GM13977 (cell line): ENCODE measurements around the gene PATL2.
"Not testable (repeated sequence)": the region's sequence is repeated elsewhere in the genome, so short reads cannot be mapped to it uniquely, and the experiment has no call there.

Source experiments
- DNase-seq: peaks from one replicate; pipeline ENCODE4 v3.0.0; 2012; ENCODE audit warnings: low spot score
- in situ Hi-C: fragments of 300-500 bp; cut with MboI; formaldehyde crosslinking; loops from one replicate; pipeline ENCODE4 v1.12.0; 2022; ENCODE audit warnings: low sequenced_read_pairs, low pct_unique_long_range_greater_than_20kb, mixed read lengths, inconsistent platforms; ENCODE audit not compliant: unreplicated experiment
- TF ChIP-seq, protein P1 (sequence below): IDR thresholded peaks from 2 replicates; pipeline ENCODE4 v1.5.1; 2012; ENCODE audit warnings: mild to moderate bottlenecking, control low read depth; ENCODE audit not compliant: insufficient read depth; ENCODE audit errors: extremely low read depth, missing control alignments

PATL2 gene

GRCh38 chr15:44726136-44726535 is 15.0 kb upstream of the PATL2 start:
- TF ChIP-seq, protein P1, sequence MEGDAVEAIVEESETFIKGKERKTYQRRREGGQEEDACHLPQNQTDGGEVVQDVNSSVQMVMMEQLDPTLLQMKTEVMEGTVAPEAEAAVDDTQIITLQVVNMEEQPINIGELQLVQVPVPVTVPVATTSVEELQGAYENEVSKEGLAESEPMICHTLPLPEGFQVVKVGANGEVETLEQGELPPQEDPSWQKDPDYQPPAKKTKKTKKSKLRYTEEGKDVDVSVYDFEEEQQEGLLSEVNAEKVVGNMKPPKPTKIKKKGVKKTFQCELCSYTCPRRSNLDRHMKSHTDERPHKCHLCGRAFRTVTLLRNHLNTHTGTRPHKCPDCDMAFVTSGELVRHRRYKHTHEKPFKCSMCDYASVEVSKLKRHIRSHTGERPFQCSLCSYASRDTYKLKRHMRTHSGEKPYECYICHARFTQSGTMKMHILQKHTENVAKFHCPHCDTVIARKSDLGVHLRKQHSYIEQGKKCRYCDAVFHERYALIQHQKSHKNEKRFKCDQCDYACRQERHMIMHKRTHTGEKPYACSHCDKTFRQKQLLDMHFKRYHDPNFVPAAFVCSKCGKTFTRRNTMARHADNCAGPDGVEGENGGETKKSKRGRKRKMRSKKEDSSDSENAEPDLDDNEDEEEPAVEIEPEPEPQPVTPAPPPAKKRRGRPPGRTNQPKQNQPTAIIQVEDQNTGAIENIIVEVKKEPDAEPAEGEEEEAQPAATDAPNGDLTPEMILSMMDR: no peak
- no peak for DNase-seq
- in situ Hi-C loops: no loop called here

GRCh38 chr15:44722011-44722410 is 10.9 kb upstream of the PATL2 start:
- DNase-seq: no peak
- in situ Hi-C loops: no loop called here
- TF ChIP-seq, protein P1: no peak

GRCh38 chr15:44720460-44721176 is 9.5 kb upstream of the PATL2 start:
- in situ Hi-C loops: no loop called here
- TF ChIP-seq, protein P1: no peak
- DNase-seq: no peak

DNA sequence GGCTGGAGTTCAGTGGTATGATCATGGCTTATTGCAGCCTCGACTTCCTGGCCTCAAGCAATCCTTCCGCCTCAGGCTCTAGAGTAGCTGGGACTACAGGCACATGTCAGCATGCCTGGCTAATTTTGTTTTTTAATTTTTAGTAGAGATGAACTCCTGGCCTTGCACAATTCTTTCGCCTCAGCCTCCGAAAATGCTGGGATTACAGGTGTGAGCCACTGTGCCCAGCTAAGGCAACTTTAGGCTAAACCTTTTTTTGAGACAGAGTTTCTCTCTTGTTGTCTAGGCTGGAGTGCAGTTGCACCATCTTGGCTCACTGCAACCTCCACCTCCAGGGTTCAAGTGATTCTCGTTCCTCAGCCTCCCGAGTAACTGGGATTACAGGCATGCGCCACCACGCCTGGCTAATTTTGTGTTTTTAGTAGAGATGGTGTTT is 8.9 kb upstream of the PATL2 start:
- DNase-seq, in situ Hi-C loops: not testable (repeated sequence)

GRCh38 chr15:44719293-44719999 is 8.3 kb upstream of the PATL2 start:
- in situ Hi-C loops: no loop called here
- peak; percentile 46 for DNase-seq

GRCh38 chr15:44718927-44719292 is 7.8 kb upstream of the PATL2 start:
- TF ChIP-seq, protein P1: no peak
- in situ Hi-C loops: no loop called here
- DNase-seq: no peak

More at GRCh38 chr15:44719293-44719999, 8.3 kb upstream of the PATL2 start:
- TF ChIP-seq, protein P1: no peak
